Hepatocyte (in vitro differentiated cells): ENCODE results near the gene ZNF423.

ENCODE experiments used
- CTCF ChIP-seq: fragments of 200-600 bp; sonication (generic); IDR thresholded peaks from 2 replicates; pipeline ENCODE4 v1.5.1; 2016; ENCODE audit warnings: antibody characterized with exemption, mild to moderate bottlenecking; ENCODE audit not compliant: poor library complexity
- EZH2phosphoT487 ChIP-seq: fragments of 200-600 bp; sonication (generic); IDR thresholded peaks from one replicate; pipeline ENCODE4 v1.6.1; 2018; ENCODE audit warnings: antibody characterized with exemption, mild to moderate bottlenecking, low read depth, moderate library complexity; ENCODE audit not compliant: unreplicated experiment, severe bottlenecking

- TF ChIP-seq EZH2phosphoT487 = no peak
- no peak for TF ChIP-seq CTCF
These were observed 101.2 kb downstream of the ZNF423 start for GRCh38 chr16:49754495-49755312.
